Suprapubic skin (tissue), 4 donors: Measurements from ENCODE around the gene ZNF211. TPM values are rescaled to one million over a fixed set of nuclear protein-coding genes. Genes with fewer than 3 reads are reported as not detected.

Experiments used
- DNase-seq, 2 donors: peaks; one replicate each; pipeline ENCODE4 v3.0.0-alpha.2; 2019; ENCODE audit warnings: low spot score in 2 of 2
- H3K27ac ChIP-seq: fragments of 200-600 bp; sonication (generic); one replicate; pipeline ENCODE4 v1.5.1; 2019
- H3K27me3 ChIP-seq: fragments of 200-600 bp; sonication (generic); one replicate; pipeline ENCODE4 v1.5.1; 2019
- H3K36me3 ChIP-seq: fragments of 200-600 bp; sonication (generic); one replicate; pipeline ENCODE4 v1.5.1; 2019
- H3K4me1 ChIP-seq: fragments of 200-600 bp; sonication (generic); one replicate; pipeline ENCODE4 v1.5.1; 2019
- H3K4me3 ChIP-seq: fragments of 200-600 bp; sonication (generic); one replicate; pipeline ENCODE4 v1.5.1; 2019; ENCODE audit warnings: mild to moderate bottlenecking
- H3K9me3 ChIP-seq: fragments of 200-600 bp; sonication (generic); one replicate; pipeline ENCODE4 v1.5.1; 2019
- EP300 ChIP-seq: sonication (generic); formaldehyde crosslinking; IDR thresholded peaks from one replicate; pipeline ENCODE4 v1.6.1; 2017; ENCODE audit warnings: antibody characterized with exemption
- POLR2A ChIP-seq, 2 donors: fragments of 450-650 bp; IDR thresholded peaks; one replicate each; pipeline ENCODE4 v1.6.1; 2017; ENCODE audit warnings: antibody characterized with exemption in 2 of 2, mild to moderate bottlenecking in 2 of 2, moderate library complexity in 2 of 2
- POLR2AphosphoS5 ChIP-seq, 3 donors: sonication (generic); formaldehyde crosslinking; IDR thresholded peaks; one replicate each; pipeline ENCODE4 v1.6.1; 2017; ENCODE audit warnings: antibody characterized with exemption in 3 of 3
- WGBS: methylation state at CpG from one replicate; pipeline ENCODE4 v1.1.5; 2018; 5-methylcytosine and 5-hydroxymethylcytosine counted together
- total RNA-seq, 4 donors: library from RNA; depleted of rRNA; stranded (reverse); fragments of >200 nt; gene quantifications; one replicate each; pipeline ENCODE4 v1.1.0, GENCODE V29; 2016
- TF ChIP-seq, protein P1 (sequence below), 2 donors: fragments of 200-600 bp in 1 of 2; fragments of 450-650 bp in 1 of 2; sonication (generic) in 1 of 2; IDR thresholded peaks; one replicate each; pipeline ENCODE4 v1.5.1; 2016 to 2019; ENCODE audit warnings: antibody characterized with exemption in 2 of 2, mild to moderate bottlenecking in 1 of 2, moderate library complexity in 1 of 2

ZNF211 gene
- total RNA-seq, 4 donors from 2014 or later: 7.5 to 21.3 (median 14.1) TPM

DNA sequence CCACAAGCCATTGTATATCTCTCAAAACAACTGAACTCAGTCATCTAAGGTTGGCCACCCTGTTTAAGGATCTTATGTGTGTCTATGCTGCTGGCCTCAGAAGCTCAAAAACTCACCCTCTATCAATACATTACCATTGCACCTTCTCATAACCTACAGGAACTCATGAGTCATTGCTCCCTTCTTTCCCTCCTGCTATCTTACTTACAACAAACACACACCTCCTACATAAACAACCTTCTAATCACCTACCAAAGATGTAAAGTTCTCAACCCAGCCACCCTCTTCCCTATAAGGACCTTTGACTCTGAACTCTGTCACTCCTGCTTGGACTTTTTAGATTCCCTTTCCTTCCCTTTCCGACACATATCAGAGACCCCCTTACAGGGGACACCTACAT lies 22.5 kb downstream of the ZNF211 start:
- 93% methylated on average over 1 of the region's 1 CpG for WGBS
- Histone ChIP-seq H3K27me3 (no peaks in the 10 kb centered on the region), H3K27ac (no peak overlapping the region), H3K36me3 (no peaks in the 10 kb centered on the region), H3K9me3 (peaks cover 4% of the 10 kb centered on the region), H3K4me1 (peaks cover 3% of the 10 kb centered on the region), H3K4me3 (no peak overlapping the region)
- no peak for TF ChIP-seq POLR2AphosphoS5 (IDR thresholded peaks at IDR 0.05)
- no peak for TF ChIP-seq POLR2A (IDR thresholded peaks at IDR 0.05)
- no peak for TF ChIP-seq EP300
- TF ChIP-seq, protein P1, sequence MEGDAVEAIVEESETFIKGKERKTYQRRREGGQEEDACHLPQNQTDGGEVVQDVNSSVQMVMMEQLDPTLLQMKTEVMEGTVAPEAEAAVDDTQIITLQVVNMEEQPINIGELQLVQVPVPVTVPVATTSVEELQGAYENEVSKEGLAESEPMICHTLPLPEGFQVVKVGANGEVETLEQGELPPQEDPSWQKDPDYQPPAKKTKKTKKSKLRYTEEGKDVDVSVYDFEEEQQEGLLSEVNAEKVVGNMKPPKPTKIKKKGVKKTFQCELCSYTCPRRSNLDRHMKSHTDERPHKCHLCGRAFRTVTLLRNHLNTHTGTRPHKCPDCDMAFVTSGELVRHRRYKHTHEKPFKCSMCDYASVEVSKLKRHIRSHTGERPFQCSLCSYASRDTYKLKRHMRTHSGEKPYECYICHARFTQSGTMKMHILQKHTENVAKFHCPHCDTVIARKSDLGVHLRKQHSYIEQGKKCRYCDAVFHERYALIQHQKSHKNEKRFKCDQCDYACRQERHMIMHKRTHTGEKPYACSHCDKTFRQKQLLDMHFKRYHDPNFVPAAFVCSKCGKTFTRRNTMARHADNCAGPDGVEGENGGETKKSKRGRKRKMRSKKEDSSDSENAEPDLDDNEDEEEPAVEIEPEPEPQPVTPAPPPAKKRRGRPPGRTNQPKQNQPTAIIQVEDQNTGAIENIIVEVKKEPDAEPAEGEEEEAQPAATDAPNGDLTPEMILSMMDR (IDR thresholded peaks at IDR 0.05): no peak
- DNase-seq: no peak

DNA sequence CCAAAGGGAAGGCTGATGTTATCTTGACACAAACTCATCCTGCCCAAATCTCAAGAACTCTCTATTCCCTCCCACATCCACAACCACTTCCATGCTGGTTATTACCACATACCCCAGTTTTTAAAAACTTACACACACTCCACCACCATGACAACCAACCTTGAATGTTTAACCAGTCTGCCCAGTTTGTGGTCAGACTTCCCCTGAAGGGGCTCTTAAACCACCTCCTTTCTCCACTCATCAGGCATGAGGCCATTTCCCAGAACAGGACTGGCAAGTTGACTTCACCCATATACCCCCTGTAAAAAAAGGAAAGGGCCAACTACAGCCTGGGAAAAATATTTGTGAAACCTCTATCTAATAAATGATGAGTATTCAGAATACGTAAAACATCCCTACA lies 23.4 kb downstream of the ZNF211 start:
- Histone ChIP-seq H3K4me3 (no peak overlapping the region), H3K27ac (no peak overlapping the region), H3K36me3 (no peaks in the 10 kb centered on the region), H3K27me3 (no peaks in the 10 kb centered on the region), H3K4me1 (no peaks in the 10 kb centered on the region), H3K9me3 (peaks cover 4% of the 10 kb centered on the region)
- 80% methylated on average over 1 of the region's 1 CpG for WGBS
- DNase-seq: no peak
- TF ChIP-seq EP300 (no peak), POLR2A (IDR thresholded peaks at IDR 0.05) (no peak), POLR2AphosphoS5 (IDR thresholded peaks at IDR 0.05) (no peak)
- TF ChIP-seq, protein P1 (IDR thresholded peaks at IDR 0.05): no peak

DNA sequence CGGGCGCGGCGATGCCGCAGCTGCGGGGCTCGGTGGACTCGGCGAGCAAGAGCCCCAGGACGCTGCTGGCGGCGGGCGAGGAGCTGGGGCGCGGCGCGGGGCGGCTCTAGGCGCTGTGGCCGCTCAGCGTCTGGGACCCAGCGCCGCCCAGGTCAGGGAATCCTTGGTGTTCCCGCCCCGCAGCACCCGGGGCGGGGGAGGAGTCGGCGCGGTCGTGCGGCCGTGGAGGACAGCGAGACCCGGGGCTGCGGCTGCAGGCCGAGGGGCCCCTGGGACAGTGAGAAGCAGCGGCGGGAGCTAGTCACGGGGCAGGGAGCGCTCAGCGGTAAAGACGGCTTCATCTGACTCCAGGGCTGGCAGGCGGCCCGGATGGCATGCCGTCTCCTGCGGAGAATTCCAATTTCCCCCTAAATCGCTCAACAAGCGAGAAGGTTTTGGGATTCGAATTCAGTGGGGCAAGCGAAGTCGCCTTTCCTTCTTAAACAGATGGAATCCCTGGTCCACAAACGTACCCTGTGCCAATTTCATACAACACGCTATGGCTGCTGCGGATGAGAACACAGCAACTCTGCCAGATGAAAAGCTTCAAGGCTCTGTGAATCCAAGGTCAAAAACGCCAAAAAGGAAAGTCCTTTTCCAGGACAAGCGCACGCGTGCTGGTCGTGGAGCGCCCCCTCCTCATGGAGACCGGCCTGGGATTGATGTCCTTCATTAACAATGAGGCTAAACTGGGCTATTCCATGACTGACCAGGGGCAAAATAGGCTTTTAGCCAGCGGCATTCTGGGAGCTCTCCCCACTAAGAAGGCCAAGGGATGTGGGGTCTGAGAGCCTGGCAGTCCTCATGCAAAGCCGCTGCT lies 31.5 kb downstream of the ZNF211 start:
- TF ChIP-seq POLR2A (IDR thresholded peaks at IDR 0.05) (no peak), POLR2AphosphoS5 (IDR thresholded peaks at IDR 0.05) (no peak), EP300 (no peak)
- H3K27ac ChIP-seq: no peak overlapping the region
- H3K4me1 ChIP-seq: no peaks in the 10 kb centered on the region
- H3K9me3 ChIP-seq: no peaks in the 10 kb centered on the region
- H3K27me3 ChIP-seq: peaks cover 13% of the 10 kb centered on the region
- no peak for DNase-seq
- no peaks in the 10 kb centered on the region for H3K36me3 ChIP-seq
- H3K4me3 ChIP-seq: peak overlapping the region; percentile 55
- 6% methylated on average over 18 of the region's 64 CpGs for WGBS

DNA sequence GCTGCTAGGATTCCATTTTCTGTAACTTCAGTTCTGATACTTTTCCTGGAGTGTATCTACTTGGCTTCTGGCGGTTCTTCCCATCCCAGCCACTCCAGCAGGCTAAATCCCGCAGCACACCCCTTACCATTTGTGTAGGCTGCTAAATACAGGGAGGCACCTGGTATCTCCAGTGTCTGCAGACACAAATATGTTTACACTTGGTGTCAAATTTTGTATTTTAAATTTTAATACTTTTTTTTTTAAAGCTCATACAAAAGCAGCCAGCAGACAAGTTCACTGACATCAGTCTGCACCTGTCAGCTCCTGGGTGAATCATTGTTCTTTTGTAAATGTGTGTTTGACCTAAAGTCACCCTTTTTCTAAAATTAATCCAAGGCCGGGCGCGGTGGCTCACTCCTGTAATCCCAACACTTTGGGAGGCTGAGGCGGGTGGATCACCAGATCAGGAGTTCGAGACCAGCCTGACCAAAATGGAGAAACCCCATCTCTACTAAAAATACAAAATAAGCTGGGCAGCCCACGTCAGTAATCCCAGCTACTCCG lies 32.4 kb downstream of the ZNF211 start:
- TF ChIP-seq POLR2A (IDR thresholded peaks at IDR 0.05) (no peak), POLR2AphosphoS5 (IDR thresholded peaks at IDR 0.05) (no peak), EP300 (no peak)
- TF ChIP-seq, protein P1 (IDR thresholded peaks at IDR 0.05): no peak
- H3K27me3 ChIP-seq: peaks cover 13% of the 10 kb centered on the region
- no peaks in the 10 kb centered on the region for H3K36me3 ChIP-seq
- no peaks in the 10 kb centered on the region for H3K9me3 ChIP-seq
- H3K4me1 ChIP-seq: no peaks in the 10 kb centered on the region
- no peak overlapping the region for H3K27ac ChIP-seq
- no peak for DNase-seq
- 80% methylated on average over 9 of the region's 9 CpGs for WGBS
- no peak overlapping the region for H3K4me3 ChIP-seq

DNA sequence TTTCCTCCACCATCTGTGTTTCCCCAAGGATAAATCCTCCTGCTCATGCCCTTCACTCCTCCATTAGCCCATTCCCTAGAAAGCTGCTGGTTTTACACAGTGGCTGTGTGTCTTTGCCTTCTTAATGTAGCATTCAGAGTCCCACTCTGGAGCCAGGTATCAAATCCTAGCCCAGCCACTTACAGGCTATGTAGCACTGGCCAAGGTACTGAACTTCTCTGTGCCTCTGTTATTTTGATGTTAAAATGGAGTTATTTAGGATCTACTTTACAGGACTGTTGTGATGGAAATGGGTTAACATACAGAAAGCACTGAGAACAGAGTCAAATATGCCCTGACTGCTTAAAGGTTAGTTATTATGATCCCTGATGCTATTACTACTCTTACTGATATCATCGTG lies 34.3 kb downstream of the ZNF211 start:
- no peak overlapping the region for H3K27ac ChIP-seq
- WGBS: 84% methylated on average over 1 of the region's 1 CpG
- no peak for TF ChIP-seq EP300
- TF ChIP-seq POLR2A (IDR thresholded peaks at IDR 0.05): no peak
- TF ChIP-seq POLR2AphosphoS5 (IDR thresholded peaks at IDR 0.05): no peak
- TF ChIP-seq, protein P1 (IDR thresholded peaks at IDR 0.05): no peak
- no peak for DNase-seq
- H3K9me3 ChIP-seq: no peaks in the 10 kb centered on the region
- H3K4me1 ChIP-seq: no peaks in the 10 kb centered on the region
- peaks cover 13% of the 10 kb centered on the region for H3K27me3 ChIP-seq
- no peaks in the 10 kb centered on the region for H3K36me3 ChIP-seq
- no peak overlapping the region for H3K4me3 ChIP-seq
